Femur (tissue), 1 donor: Measurements from ENCODE around the gene RPS2.
"Not testable (repeated sequence)": the region's sequence is repeated elsewhere in the genome, so short reads cannot be mapped to it uniquely, and the experiment has no call there.

Source experiments
- DNase-seq: peaks from one replicate; pipeline ENCODE4 v3.0.0-alpha.2; 2017

Gene RPS2

DNA sequence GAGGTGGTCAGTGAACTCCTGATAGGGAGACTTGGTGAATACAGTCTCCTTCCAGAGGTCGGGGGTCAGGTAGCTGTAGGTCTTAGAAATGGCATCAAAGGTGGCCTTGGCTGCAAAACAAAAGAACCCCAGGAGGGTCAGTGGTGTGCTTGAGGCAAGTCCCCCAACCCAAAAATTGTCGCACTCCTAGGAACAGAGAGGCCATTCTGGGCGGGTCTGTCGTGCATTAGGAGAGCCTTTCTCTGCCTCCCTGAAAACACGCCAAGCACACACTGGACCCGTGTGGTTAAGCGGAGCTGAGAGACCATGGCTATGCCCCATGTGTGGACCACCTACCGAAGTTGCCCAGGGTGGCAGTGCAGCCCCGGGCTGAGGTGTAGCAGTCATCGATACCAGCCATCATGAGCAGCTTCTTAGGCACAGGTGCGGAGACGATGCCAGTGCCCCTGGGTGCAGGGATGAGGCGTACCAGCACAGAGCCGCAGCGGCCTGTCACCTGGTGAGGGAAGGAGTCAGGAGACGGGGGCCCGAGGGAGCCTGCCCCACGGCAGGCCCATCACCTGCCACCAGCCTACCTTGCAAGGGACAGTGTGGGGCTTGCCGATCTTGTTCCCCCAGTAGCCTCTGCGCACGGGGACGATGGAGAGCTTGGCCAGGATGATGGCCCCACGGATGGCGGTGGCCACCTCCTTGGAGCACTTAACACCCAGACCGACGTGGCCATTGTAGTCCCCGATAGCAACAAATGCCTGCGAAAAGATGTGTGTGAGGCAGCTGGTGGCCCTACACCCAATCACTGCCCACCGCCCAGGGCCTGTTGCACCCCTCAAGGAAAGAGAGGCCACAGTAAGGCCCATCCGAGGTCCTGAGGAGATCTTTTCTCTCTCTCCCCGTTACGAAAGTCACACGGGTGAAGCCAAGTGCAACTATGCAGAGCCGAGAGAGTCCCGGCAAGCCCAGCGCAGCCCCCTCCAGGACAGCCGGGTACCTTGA, 2.2 kb downstream of the RPS2 start:
- not testable (repeated sequence) for DNase-seq

DNA sequence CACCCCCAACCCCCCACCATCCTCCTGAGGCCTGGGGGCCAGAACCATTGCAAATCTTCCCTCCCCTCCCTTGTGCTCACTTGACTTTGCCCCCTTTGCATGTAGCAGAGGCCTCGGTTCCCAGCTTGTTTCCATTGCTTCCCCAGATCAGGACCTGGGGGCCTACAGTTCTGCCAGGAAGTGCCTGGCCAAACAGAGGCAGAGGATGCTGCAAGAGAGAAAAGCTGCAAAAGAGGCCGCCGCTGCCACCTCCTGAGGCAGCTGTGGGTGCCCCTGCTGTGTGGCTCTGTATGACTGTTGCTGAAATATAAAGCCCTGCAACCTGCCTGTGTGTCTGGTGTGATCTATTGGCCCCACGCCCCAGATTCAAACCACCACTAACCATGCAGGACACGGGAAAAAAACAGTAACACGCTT, 3.0 kb downstream of the RPS2 start:
- no peak for DNase-seq

DNA sequence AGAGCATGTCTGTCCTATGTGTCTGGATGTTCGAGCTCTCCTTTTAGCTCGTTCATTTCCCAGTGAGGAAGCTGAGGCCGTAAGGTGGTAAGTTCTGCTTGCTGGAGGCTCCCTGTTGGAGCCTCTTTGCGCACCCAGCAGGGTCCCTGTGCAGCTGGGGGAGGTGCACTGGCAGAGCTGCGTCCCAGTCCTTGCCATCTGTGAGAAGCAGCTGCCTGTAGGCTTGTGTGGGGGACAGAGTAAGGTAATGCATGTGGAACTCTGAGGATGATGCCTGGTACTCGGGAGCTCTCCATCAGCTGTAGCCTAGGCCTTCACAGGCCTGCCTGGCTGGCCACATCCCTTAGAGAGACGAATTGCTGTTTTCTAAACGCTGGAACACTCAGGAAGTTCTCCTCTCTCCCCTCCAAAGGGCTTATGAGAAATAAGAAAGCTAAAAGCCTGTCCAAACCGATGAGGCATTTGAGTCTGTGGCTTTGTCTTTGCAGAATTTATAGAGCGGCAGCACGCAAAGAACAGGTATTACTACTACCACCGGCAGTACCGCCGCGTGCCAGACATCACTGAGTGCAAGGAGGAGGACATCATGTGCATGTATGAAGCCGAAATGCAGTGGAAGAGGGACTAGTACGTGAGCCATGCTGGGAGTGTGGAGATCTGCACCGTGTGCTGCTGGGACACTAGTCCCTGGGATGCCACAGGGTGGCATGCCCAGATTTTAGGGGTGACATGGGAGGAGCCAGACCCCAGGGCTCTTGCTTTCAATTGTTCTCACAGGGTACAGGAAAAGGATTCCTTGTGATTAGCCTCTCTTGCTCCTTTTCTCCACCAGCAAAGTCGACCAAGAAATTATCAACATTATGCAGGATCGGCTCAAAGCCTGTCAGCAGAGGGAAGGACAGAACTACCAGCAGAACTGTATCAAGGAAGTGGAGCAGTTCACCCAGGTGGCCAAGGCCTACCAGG, 3.7 kb downstream of the RPS2 start:
- no peak for DNase-seq

- DNase-seq = peak; percentile 93
Observed at GRCh38 chr16:1959269-1960039, 5.2 kb downstream of the RPS2 start, which contains the start of gene NDUFB10. Gene NDUFB10 (plus strand): TSS chr16:1959538. CDS start chr16:1959625, 87 bp downstream.

DNA sequence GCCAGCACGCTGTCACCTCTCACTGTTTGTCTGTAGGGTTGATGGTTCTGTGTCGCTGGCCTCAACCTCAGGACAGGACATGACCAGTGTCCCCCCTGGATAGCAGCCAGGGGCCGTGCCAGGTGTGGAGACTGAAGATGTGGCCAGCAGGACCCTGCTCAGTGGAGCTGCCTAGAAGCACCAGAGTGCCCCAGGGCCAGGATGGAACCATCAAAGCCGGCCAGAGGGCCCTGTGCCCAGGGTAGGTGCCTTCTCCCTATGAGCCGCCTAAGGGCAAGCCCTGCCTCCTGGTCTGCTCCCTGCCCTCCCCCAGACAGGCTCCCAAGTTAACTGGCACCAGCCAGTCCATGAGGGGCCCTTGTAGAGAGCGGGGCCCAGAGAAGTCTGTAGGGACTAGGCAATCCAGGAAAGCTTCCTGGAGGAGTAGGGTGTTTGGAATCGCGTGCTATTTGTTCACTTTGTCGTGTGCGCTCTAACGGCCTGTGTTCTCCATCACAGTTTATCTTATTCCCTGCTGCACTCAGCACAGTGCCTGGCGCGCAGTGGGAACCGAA, 5.8 kb downstream of the RPS2 start:
- DNase-seq = no peak

DNA sequence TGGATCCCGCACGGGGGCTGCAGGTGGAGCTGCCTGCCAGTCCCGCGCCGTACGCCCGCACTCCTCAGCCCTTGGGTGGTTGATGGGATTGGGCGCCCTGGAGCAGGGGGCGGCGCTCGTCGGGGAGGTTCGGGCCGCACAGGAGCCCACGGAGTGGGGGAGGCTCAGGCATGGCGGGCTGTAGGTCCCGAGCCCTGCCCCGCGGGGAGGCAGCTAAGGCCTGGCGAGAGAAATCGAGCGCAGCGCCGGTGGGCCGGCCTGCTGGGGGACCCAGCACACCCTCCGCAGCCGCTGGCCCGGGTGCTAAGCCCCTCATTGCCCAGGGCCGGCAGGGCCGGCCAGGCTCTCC, 6.5 kb downstream of the RPS2 start:
- not testable (repeated sequence) for DNase-seq

GRCh38 chr16:1957434-1958142, 7.0 kb downstream of the RPS2 start:
- DNase-seq = not testable (repeated sequence)

- no peak for DNase-seq
Observed at GRCh38 chr16:1953734-1954133, 10.9 kb downstream of the RPS2 start.

- no peak for DNase-seq
Observed at GRCh38 chr16:1950559-1950958, 14.1 kb downstream of the RPS2 start.

DNA sequence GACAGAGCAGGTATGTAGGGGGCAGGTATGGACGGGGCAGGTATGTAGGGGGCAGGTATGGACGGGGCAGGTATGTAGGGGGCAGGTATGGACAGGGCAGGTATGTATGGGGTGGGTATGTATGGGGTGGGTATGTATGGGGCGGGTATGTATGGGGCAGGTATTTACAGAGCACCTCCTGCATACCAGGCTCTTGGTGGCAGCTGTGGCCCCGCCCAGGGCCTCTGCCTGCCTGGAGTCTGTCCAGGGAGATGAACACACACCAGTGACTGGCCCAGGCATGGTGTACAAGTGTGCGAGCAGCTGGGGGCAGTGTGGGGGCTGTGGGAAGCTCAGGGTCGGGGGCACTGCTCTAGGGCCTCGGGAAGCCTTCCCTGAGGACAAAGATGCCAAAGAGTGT, 14.6 kb downstream of the RPS2 start:
- peak; percentile 24 for DNase-seq

DNA sequence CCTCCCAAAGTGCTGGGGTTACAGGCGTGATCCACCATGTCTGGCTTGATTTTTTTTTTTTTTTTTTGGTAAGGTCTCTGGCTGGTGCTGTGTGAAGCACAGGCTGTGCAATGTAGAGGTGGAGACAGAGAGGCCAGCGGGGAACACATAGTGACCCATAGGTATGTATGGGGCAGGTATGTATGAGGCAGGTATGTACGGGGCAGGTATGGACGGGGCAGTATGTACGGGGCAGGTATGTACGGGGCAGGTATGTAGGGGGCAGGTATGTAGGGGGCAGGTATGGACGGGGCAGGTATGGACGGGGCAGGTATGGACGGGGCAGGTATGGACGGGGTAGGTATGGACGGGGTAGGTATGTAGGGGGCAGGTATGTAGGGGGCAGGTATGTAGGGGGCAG, 15.1 kb downstream of the RPS2 start:
- no peak for DNase-seq

- no peak for DNase-seq
Observed at GRCh38 chr16:1947369-1947670, 17.3 kb downstream of the RPS2 start.

DNA sequence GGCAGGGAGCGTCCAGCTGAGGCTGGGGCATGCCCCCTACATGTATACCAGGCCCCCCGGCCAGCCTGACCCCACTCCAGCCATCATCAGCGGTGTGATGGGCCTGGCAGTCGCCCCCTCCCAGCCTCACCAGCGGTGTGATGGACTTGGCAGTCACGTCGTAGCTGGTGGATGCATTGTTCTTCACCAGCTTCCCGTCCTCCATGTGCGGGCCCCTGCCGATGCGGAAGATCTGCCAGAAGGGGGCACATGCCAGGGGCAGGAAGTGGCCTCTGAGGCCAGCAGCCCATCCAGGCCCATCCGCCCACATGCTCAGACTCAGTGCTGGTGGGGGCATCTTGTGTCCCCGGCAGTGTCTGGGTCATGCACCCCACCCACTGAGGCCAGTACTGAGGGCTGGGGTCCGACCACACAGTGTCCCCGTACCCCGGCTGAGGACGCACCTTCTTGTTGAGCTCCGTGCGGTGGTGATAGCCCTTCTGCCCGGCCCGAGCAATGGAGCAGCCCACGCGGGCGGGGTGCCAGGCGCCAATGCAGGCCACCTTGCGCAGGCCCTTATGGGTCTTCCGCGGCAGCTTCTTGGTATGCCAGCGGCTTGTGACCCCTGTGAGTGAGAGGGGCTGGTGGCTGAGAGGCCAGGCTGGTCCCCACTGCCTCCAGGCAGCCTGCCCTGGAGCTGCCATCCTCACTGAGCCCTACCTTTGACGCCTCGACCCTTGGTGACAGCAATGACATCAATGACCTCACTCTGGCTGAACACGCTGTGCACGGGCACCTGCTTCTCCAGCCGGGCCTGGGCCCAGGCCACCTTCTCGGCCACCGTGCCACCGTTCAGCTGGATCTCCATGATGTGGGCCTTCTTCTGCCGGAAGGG, 17.9 kb downstream of the RPS2 start:
- peak; percentile 17 for DNase-seq

- DNase-seq = no peak
Observed at GRCh38 chr16:1945559-1946391, 18.9 kb downstream of the RPS2 start.

GRCh38 chr16:1944612-1945199, 19.9 kb downstream of the RPS2 start:
- DNase-seq = no peak

GRCh38 chr16:1942810-1943726, 21.6 kb downstream of the RPS2 start, which contains the start of gene MSRB1:
Gene MSRB1 (minus strand): TSS chr16:1943199. CDS start chr16:1943156, 43 bp downstream.
- DNase-seq = peak; percentile 99

DNA sequence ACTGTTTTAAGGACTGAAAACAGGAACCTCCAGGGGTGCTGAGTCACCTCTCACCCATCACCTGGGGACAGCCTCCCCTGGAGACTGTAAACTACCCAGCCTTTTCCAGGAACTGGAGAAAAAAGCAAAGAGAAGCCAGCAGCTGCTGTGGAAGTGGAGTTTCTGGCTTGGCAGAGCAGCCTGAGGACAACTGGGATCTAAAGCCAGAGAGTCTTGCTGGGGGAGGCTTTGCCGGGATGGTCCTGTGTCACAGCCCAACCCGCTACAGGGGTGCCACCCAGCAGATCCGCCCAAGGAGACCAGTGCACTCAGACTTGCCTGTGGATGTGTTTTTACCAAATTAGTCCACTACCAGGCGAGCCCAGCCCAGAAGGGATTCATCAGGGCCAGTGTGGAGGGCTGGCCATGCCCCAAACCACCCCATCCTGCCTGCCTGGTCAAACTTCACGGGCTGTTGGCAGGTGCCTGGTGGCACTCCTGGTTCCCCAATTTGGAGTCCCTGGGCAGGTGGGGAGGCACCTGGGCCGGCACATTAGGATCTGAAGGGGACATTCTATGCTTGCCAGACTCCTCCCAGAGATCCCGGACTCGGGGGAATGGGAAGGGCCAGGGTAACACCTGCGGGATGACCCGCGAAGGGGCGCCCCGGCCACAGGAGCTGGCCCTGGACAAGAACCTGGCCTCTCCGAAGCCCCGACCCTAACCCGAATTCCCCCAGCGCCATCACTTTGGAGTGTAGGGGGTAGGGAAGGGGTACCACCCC, 22.4 kb downstream of the RPS2 start:
- peak; percentile 52 for DNase-seq
